ENCODE data around the gene RHBDL1. TPM values are rescaled to one million over a fixed set of nuclear protein-coding genes. Genes with fewer than 3 reads are reported as not detected.

RHBDL1 gene
- total and polyA plus RNA-seq, 11 donors = 0.19 to 3.6 (median 1.8) TPM

DNA sequence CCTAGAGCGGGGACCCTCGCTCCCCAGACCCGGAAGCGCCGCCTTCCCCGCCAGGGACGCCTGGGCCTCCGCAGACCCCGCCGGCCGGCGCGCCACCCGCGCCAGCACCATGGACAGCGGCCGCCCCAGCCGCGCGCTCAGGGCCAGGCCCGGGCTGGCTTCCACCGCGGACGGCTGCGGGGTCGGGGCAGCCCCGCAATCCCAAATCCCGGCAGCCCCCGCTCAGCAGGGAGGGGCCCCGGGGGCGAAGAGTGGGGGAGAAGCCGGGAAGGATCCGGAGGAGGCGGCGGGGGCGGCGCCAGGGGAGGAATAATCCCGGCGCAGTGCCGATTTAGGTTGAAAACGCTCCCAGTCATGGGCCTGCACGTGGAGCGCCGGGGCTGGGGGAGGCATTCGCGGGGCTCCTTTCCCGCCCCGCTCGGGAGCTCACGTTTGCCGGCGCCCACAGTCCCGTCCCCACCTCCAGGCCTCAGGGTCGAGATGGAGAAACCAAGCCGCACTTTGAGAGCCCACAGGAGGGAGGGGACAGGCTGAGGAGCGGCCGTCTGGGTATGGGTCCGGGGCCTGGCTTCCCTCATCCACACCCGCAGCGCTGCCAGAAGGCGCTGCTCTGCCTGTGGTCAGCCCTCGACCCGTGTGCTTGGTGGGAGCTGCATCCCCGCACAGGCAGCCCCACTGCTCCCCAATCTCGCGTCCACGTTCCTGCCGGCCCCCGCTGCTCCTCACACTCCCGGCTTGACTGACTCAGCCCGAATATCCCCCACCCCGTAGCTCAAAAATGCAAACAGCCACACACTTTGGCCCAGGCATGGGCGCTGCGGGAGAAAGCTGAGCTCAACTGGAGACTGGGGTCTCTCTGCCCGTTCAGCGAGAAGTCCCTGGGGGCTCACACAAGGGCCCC is 25.5 kb downstream of the RHBDL1 start:
- no peaks in the 10 kb centered on the region for H3K36me3 ChIP-seq
- no peak overlapping the region for H3K27ac ChIP-seq
- no peak for DNase-seq
- intact Hi-C loops (cut with DNase I) = no loop called here
- WGBS, 4 donors = 5 to 6% (median 6%) methylated on average over 51 to 76 of the region's 76 CpGs
- H3K4me3 ChIP-seq = peak overlapping the region in 1 of 12 donors; percentile 23
- peak in 3 of 4 donors; percentile 55 to 78 (median 59) for ATAC-seq
- no peak for TF ChIP-seq CTCF (IDR thresholded peaks at IDR 0.05)
- TF ChIP-seq POLR2A (IDR thresholded peaks at IDR 0.05) = no peak
- peaks cover 0 to 23% (median 2%) of the 10 kb centered on the region in 12 donors for H3K4me1 ChIP-seq
- H3K27me3 ChIP-seq = peaks cover 38 to 98% (median 75%) of the 10 kb centered on the region in 9 donors
- H3K9me3 ChIP-seq = no peaks in the 10 kb centered on the region

GRCh38 chr16:702341-702740 is 26.9 kb downstream of the RHBDL1 start:
- ATAC-seq = no peak
- intact Hi-C loops (cut with DNase I) = no loop called here
- Histone ChIP-seq H3K4me3 (no peak overlapping the region), H3K27ac (no peak overlapping the region), H3K27me3 (peaks cover 37 to 97% (median 79%) of the 10 kb centered on the region in 9 donors), H3K4me1 (peaks cover 0 to 33% (median 4%) of the 10 kb centered on the region in 12 donors), H3K36me3 (no peaks in the 10 kb centered on the region), H3K9me3 (no peaks in the 10 kb centered on the region)
- 82 to 85% (median 83%) methylated on average over 19 of the region's 19 CpGs for WGBS, 4 donors
- DNase-seq = no peak
- no peak for TF ChIP-seq CTCF (IDR thresholded peaks at IDR 0.05)
- no peak for TF ChIP-seq POLR2A (IDR thresholded peaks at IDR 0.05)

- WGBS, 4 donors = 82 to 90% (median 87%) methylated on average over 10 to 12 of the region's 12 CpGs
- TF ChIP-seq POLR2A (IDR thresholded peaks at IDR 0.05) (no peak), CTCF (IDR thresholded peaks at IDR 0.05) (no peak)
- intact Hi-C loops (cut with DNase I) = no loop called here
- DNase-seq (no peak), ATAC-seq (no peak)
- no peak overlapping the region for H3K27ac ChIP-seq
- no peaks in the 10 kb centered on the region for H3K9me3 ChIP-seq
- H3K36me3 ChIP-seq = no peaks in the 10 kb centered on the region
- H3K4me1 ChIP-seq = peaks cover 0 to 33% (median 4%) of the 10 kb centered on the region in 12 donors
- peaks cover 37 to 94% (median 84%) of the 10 kb centered on the region in 9 donors for H3K27me3 ChIP-seq
- no peak overlapping the region for H3K4me3 ChIP-seq
Measured at GRCh38 chr16:703406-703805, 27.9 kb downstream of the RHBDL1 start.

GRCh38 chr16:704047-704446 is 28.6 kb downstream of the RHBDL1 start:
- no peak overlapping the region for H3K27ac ChIP-seq
- H3K4me1 ChIP-seq = peaks cover 0 to 33% (median 4%) of the 10 kb centered on the region in 12 donors
- no peaks in the 10 kb centered on the region for H3K36me3 ChIP-seq
- no peak overlapping the region for H3K4me3 ChIP-seq
- no peak for TF ChIP-seq CTCF (IDR thresholded peaks at IDR 0.05)
- no peak for TF ChIP-seq POLR2A (IDR thresholded peaks at IDR 0.05)
- intact Hi-C loops (cut with DNase I) = no loop called here
- WGBS, 4 donors = 44 to 69% (median 61%) methylated on average over 5 to 7 of the region's 7 CpGs
- no peak for DNase-seq
- ATAC-seq = no peak
- H3K27me3 ChIP-seq = peaks cover 37 to 94% (median 89%) of the 10 kb centered on the region in 9 donors
- no peaks in the 10 kb centered on the region for H3K9me3 ChIP-seq
